Measurements from ENCODE around the gene SNAPIN.
A peak's percentile ranks its signal among the peaks of the same experiment; 100 is the strongest.
"Not testable (repeated sequence)": the region's sequence is repeated elsewhere in the genome, so short reads cannot be mapped to it uniquely, and the experiment has no call there.

SNAPIN gene

GRCh38 chr1:153627715-153628626 lies 30.5 kb upstream of the SNAPIN start, which contains the start of gene S100A1:
S100A1 (plus strand) TSS chr1:153628434; CDS start chr1:153630522, 2,088 bp downstream.
- no peak for DNase-seq

GRCh38 chr1:153628638-153629342 lies 29.7 kb upstream of the SNAPIN start:
- no peak for DNase-seq

GRCh38 chr1:153629343-153629665 lies 29.2 kb upstream of the SNAPIN start:
- DNase-seq: no peak

GRCh38 chr1:153629971-153630370 lies 28.5 kb upstream of the SNAPIN start:
- DNase-seq: no peak

- no peak for DNase-seq
Observed at GRCh38 chr1:153630384-153630783, 28.1 kb upstream of the SNAPIN start.

GRCh38 chr1:153631047-153632022 lies 27.2 kb upstream of the SNAPIN start:
- DNase-seq: no peak

DNA sequence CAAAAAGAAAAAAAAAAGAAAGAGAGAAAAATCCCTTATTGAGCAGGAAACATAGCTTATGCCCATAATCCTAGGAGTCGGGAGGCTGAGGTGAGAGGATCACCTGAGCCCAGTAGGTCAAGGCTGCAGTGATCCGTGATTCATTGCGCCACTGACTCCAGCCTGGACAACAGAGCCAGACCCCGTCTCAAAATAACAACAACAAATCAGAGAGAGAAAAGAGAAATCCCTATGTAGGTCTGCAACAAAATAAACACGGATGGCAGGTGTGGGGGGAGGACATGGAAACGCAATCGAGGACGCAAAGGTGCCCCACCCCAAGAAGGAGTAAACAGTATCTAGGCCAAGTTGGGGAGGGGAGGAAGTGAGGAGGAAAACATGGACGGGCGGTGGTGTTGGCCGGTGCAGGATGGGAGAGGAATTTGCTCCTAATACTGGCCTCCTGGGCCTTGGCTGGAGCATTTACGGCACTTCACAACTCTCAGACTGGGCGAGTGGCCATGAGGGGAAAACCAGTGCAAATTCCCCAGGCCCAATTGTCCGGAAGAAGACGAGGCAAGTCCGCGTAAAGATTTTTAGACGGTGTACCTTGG lies 25.2 kb upstream of the SNAPIN start:
- DNase-seq: no peak

DNA sequence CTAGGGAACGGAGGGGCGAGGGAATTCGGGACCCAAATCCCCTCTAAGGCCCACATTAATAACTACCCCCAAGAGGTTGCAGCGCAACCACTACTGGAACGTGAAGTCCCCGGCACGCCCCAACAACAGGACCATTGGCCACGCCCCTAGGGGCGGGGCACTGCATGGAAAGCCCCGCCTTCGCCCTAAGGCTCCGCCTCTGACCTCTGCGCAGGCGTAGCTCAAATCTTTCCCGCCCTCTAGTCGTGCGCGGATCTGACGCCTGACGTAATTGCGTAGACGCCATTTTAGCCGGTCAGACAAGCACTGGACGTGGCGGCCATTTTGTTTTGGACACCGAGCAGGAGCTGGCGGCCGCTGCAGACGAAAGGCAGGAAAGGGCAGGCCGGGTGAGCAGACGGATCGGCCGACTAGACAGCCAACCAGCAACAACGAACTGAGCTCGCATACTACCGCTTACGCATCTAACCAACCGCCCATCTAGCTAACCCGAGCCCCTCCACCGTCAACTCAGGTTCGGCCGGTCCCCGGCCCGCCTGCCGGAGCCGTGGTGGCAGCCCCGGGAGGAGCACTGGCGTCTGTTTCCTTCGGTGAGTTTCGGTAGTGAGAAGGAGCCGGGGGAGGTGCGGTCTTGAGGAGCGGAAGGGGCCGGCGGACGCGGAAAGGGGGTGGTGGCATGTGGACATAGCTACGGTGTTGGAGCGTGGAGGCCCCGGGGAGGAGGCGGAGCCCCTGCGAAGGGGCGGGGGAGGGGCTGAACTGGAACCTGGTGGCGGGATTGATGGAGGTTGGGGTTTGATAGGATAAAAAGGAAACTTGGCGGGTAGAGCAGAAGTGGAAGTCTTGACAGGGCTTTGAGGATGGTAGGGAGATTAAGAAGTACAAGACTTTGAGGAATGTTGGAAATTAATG lies 24.5 kb upstream of the SNAPIN start, which contains the start of gene CHTOP:
TSS of gene CHTOP (plus strand) at position 313 of the 912 bp plus-strand sequence. CDS start 2,523 bp downstream, outside the sequence.
- peak; percentile 98 for DNase-seq

DNA sequence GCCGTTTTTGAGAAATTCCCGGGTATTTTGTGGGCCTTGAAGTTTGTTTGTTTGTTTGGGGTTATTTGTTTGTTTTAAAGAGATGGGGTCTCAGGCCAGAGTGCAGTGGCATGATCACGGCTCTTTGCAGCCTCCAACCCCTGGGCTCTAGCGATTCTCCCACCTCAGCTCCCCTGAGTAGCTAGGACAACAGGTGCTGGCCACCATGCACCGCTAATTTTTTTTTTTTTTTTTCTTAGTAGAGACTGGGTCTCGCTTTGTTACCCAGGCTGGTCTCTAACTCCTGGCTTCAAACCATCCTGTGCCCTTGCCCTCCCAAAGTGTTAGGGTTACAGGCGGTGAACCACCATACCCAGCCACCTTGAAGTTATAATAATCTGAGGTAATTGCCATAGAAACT lies 22.6 kb upstream of the SNAPIN start:
- no peak for DNase-seq

GRCh38 chr1:153636312-153636711 lies 22.2 kb upstream of the SNAPIN start:
- no peak for DNase-seq

DNA sequence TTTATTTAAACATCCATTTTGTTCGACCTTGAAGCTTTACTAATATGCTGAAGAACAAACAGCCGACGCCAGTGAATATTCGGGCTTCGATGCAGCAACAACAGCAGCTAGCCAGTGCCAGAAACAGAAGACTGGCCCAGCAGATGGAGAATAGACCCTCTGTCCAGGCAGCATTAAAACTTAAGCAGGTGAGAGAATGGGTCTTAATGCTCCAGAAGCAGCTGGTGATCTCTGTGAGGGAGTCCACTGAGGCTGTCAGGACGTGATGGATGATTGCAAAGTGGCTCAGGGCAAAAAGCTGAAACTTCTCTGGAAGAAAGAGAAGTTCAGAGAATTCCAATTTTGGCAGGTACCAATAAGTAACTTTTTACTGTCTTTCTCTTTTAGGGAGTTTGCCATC lies 20.2 kb upstream of the SNAPIN start:
- no peak for DNase-seq

DNA sequence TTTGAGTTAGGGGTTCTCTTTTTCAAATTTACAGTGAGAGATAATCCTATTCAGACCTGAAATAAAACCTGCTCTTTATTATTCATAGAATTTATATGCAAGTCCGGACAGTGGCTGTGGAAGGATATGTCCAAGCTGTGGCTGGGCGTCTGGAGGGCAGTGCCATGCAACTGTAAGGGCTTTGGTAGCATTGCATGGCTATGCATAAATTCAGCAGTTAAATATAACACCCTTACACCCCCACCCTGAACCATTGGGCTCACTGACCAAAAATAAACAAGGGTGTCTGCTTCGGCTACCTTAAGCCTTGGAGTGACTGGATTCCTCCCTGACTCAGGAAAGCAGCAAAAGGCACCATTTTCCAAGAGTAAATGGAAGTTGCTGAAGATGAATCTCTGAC lies 19.2 kb upstream of the SNAPIN start:
- DNase-seq: no peak

GRCh38 chr1:153640213-153640612 lies 18.3 kb upstream of the SNAPIN start:
- DNase-seq: not testable (repeated sequence)

GRCh38 chr1:153640861-153641260 lies 17.6 kb upstream of the SNAPIN start:
- no peak for DNase-seq

GRCh38 chr1:153642161-153642560 lies 16.3 kb upstream of the SNAPIN start:
- DNase-seq: no peak

DNA sequence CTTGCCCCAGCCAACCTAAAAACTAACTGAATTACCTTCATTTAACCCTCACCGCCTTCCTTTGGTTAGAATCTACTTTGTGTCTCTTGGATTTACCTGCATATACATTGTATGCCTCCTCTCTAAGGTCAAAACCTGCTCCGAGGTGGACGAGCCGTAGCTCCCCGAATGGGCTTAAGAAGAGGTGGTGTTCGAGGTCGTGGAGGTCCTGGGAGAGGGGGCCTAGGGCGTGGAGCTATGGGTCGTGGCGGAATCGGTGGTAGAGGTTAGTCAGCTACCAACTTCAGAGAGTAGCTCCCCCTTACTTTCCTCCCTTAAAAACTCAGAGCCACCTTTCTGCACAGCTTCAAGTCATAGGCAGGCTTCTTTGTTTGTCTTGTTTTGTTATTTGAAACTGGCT lies 15.4 kb upstream of the SNAPIN start:
- DNase-seq: no peak

- no peak for DNase-seq
Observed at GRCh38 chr1:153643816-153644215, 14.7 kb upstream of the SNAPIN start.

DNA sequence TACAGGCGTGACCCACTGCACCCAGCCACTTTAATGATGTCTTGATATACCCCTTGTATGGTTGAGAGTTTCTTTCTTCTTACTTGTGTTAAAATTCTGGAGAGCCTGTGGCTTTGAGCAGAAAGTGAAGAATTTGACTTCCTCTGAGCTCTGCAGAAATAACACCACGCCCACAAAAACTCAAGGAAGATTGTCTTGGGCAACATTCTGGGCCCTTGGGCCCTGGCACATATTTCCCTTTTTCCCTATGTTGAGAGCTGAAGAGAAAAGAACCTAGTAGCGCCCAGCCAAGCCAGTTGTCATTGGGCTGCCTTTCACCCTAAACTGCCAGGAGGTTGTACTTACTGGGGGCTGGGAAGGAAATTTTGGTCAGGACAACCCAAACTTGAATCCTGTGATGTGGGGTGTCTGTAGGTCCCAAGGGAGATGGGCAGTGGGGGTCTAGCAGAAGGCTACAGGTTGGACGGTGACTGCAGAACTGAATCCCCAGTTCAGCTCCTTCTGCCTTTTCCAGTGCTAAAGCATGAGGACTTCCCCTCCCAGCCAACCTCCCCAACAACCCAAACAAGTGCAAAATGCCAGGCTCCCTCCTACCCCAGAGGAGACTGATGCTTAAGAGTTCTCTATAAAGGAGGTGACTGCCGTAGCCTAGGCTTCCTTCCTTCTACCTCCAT lies 11.7 kb upstream of the SNAPIN start:
- no peak for DNase-seq

- DNase-seq: no peak
Observed at GRCh38 chr1:153647346-153647714, 11.2 kb upstream of the SNAPIN start.

DNA sequence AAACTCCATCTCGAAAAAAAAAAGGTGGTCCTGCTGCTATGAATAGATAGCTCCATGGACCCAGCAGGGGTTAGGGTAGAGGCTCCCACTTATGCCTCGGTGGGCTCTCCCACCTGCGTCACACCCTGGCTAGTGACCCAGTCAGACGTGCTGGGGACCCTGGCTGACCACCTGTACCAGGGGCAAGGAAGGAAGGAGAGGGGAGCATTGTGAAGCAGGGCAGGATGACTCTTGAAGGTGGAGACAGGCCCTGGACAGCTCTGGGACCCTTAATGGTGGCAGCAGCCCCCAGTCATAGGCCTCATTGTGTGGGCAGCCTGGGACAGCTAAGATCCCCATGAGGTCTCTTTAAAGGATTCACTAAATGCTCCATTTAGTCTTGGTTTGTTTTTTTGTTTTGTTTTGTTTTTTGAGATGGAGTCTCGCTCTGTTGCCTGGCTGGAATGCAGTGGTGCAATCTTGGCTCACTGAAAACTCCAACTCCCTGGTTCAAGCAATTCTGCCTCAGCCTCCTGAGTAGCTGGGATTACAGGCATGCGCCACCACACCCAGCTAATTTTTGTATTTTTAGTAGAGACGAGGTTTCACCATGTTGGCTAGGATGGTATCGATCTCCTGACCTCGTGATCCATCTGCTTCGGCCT lies 10.4 kb upstream of the SNAPIN start:
- no peak for DNase-seq
